ENCODE results near the gene RETREG2.

- no peak for TF ChIP-seq CTCF (IDR thresholded peaks at IDR 0.05)
- no peak for TF ChIP-seq POLR2A (IDR thresholded peaks at IDR 0.05)
These were observed 12.8 kb upstream of the RETREG2 start for GRCh38 chr2:219165058-219165911.
